ENCODE measurements around the gene SLC39A11.
"Not testable (repeated sequence)": the region's sequence is repeated elsewhere in the genome, so short reads cannot be mapped to it uniquely, and the experiment has no call there.

SLC39A11 gene

DNA sequence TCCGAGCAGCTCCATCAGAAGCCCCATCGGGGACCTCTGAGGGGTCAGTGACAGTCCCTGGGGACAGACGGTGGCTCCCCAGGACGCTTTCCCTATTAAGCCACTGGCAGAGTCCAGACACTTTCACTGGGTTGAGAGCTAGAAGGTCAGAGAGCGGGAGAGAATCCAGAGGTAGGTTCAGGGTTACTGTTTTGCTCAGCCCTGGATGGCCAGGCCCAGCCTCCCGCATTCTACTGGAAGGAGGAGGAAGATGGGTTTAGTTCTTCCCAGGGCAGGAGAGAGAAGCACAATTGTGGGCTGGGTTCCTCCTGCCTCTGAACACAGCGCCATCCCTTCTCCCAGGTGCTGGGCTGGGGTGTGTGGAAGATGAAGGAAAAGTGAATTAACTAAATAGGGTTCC lies 452.8 kb downstream of the SLC39A11 start:
- H3K27me3 ChIP-seq (ENCODE audit: insufficient read depth, low read length): no peaks in the 10 kb centered on the region
- no peaks in the 10 kb centered on the region for H3K36me3 ChIP-seq (ENCODE audit: insufficient read depth, low read length)
- H3K4me3 ChIP-seq (ENCODE audit: low read length): no peak overlapping the region
- H3K9me3 ChIP-seq (ENCODE audit: low read length): no peaks in the 10 kb centered on the region
- no peaks in the 10 kb centered on the region for H3K4me1 ChIP-seq (ENCODE audit: insufficient read depth, low read length)
- H2AFZ ChIP-seq (ENCODE audit: low read depth, low read length): no peak overlapping the region

DNA sequence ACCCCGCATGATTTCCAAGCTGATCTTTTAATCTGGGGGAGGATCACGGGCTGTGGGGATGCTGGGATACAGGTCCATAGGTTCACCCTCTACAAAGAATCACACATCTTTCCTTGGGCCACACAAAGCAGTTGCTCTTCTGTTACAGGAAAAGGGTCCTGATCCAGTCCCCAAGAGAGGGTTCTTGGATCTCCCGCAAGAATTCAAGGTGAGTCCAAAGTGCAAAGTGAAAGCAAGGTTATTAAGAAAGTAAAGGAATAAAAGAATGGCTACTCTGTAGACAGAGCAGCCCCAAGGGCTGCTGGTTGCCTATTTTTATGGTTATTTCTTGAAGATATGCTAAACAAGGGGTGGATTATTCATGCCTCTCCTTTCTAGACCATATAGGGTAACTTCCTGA lies 453.6 kb downstream of the SLC39A11 start:
- H2AFZ ChIP-seq (ENCODE audit: low read depth, low read length); H3K27me3 ChIP-seq (ENCODE audit: insufficient read depth, low read length); H3K4me1 ChIP-seq (ENCODE audit: insufficient read depth, low read length); H3K9me3 ChIP-seq (ENCODE audit: low read length); H3K36me3 ChIP-seq (ENCODE audit: insufficient read depth, low read length); H3K4me3 ChIP-seq (ENCODE audit: low read length): not testable (repeated sequence)

GRCh38 chr17:72635034-72635635 lies 457.4 kb downstream of the SLC39A11 start:
- Histone ChIP-seq H3K27me3 (ENCODE audit: insufficient read depth, low read length) (no peaks in the 10 kb centered on the region), H3K4me1 (ENCODE audit: insufficient read depth, low read length) (peaks cover 2% of the 10 kb centered on the region)

GRCh38 chr17:72634621-72635020 lies 457.9 kb downstream of the SLC39A11 start:
- Histone ChIP-seq H3K4me3 (ENCODE audit: low read length) (no peak overlapping the region), H3K27me3 (ENCODE audit: insufficient read depth, low read length) (no peaks in the 10 kb centered on the region), H3K9me3 (ENCODE audit: low read length) (no peaks in the 10 kb centered on the region), H3K36me3 (ENCODE audit: insufficient read depth, low read length) (no peaks in the 10 kb centered on the region), H2AFZ (ENCODE audit: low read depth, low read length) (no peak overlapping the region), H3K4me1 (ENCODE audit: insufficient read depth, low read length) (peaks cover 2% of the 10 kb centered on the region)

More at GRCh38 chr17:72635034-72635635, 457.4 kb downstream of the SLC39A11 start:
- Histone ChIP-seq H3K9me3 (ENCODE audit: low read length) (no peaks in the 10 kb centered on the region), H3K4me3 (ENCODE audit: low read length) (no peak overlapping the region), H3K36me3 (ENCODE audit: insufficient read depth, low read length) (no peaks in the 10 kb centered on the region), H2AFZ (ENCODE audit: low read depth, low read length) (no peak overlapping the region)

- no peak overlapping the region for H3K4me3 ChIP-seq (ENCODE audit: low read length)
- H3K27me3 ChIP-seq (ENCODE audit: insufficient read depth, low read length): no peaks in the 10 kb centered on the region
- peaks cover 2% of the 10 kb centered on the region for H3K4me1 ChIP-seq (ENCODE audit: insufficient read depth, low read length)
- H3K36me3 ChIP-seq (ENCODE audit: insufficient read depth, low read length): no peaks in the 10 kb centered on the region
- H2AFZ ChIP-seq (ENCODE audit: low read depth, low read length): no peak overlapping the region
- peaks cover 1% of the 10 kb centered on the region for H3K9me3 ChIP-seq (ENCODE audit: low read length)
Measured at GRCh38 chr17:72631949-72632684, 460.4 kb downstream of the SLC39A11 start.

- H3K4me1 ChIP-seq (ENCODE audit: insufficient read depth, low read length): peaks cover 2% of the 10 kb centered on the region
- no peak overlapping the region for H2AFZ ChIP-seq (ENCODE audit: low read depth, low read length)
- no peaks in the 10 kb centered on the region for H3K27me3 ChIP-seq (ENCODE audit: insufficient read depth, low read length)
- H3K4me3 ChIP-seq (ENCODE audit: low read length): no peak overlapping the region
- peaks cover 1% of the 10 kb centered on the region for H3K9me3 ChIP-seq (ENCODE audit: low read length)
- no peaks in the 10 kb centered on the region for H3K36me3 ChIP-seq (ENCODE audit: insufficient read depth, low read length)
Measured at GRCh38 chr17:72631568-72631948, 460.9 kb downstream of the SLC39A11 start.

- H3K27me3 ChIP-seq (ENCODE audit: insufficient read depth, low read length): peaks cover 15% of the 10 kb centered on the region
Measured at GRCh38 chr17:72624652-72625051, 467.8 kb downstream of the SLC39A11 start.

GRCh38 chr17:72624226-72624625 lies 468.3 kb downstream of the SLC39A11 start:
- peaks cover 1% of the 10 kb centered on the region for H3K9me3 ChIP-seq (ENCODE audit: low read length)
- no peaks in the 10 kb centered on the region for H3K4me1 ChIP-seq (ENCODE audit: insufficient read depth, low read length)
- no peaks in the 10 kb centered on the region for H3K36me3 ChIP-seq (ENCODE audit: insufficient read depth, low read length)
- H2AFZ ChIP-seq (ENCODE audit: low read depth, low read length): no peak overlapping the region
- peaks cover 15% of the 10 kb centered on the region for H3K27me3 ChIP-seq (ENCODE audit: insufficient read depth, low read length)
- no peak overlapping the region for H3K4me3 ChIP-seq (ENCODE audit: low read length)

More at GRCh38 chr17:72624652-72625051, 467.8 kb downstream of the SLC39A11 start:
- no peak overlapping the region for H3K4me3 ChIP-seq (ENCODE audit: low read length)
- no peak overlapping the region for H2AFZ ChIP-seq (ENCODE audit: low read depth, low read length)
- H3K4me1 ChIP-seq (ENCODE audit: insufficient read depth, low read length): no peaks in the 10 kb centered on the region
- peaks cover 1% of the 10 kb centered on the region for H3K9me3 ChIP-seq (ENCODE audit: low read length)
- no peaks in the 10 kb centered on the region for H3K36me3 ChIP-seq (ENCODE audit: insufficient read depth, low read length)

DNA sequence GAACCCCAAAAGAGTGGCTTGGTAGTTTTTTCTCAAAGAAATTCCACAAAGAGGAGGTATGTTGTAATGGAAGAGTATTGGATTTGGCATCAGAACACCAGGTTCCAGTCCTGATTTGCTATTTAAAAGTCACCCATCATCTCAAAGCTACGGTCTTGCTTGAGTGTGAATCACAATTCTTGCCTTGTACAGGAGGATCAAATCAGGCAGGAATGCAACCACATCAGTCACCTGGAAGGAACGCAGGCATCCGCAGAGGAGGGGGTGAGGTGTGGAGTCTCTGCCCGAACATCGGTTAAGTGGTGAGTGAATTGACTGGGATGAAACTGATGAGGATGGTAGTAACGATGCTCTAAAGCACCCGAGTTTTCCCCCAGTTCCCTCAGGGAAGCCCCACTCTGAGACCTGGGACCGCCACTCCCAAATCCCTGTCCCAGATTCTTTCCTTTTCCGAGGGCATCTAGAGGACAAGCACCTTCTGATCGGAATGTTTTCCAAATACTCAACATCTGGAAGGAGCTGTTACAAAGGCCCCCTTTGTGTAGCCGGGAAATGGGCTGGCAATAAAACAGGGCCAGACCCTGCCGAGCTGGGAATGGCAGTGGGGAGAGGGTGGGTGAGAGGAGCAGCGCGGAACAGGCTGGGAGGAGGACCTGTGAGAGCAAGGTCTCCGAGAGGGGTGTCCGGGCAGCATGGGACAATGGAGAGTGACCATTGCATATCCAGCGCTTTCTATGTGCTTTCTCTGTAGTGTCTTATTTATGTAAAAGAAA lies 469.6 kb downstream of the SLC39A11 start:
- Histone ChIP-seq H3K9me3 (ENCODE audit: low read length) (peaks cover 1% of the 10 kb centered on the region), H3K27me3 (ENCODE audit: insufficient read depth, low read length) (peaks cover 15% of the 10 kb centered on the region), H3K36me3 (ENCODE audit: insufficient read depth, low read length) (no peaks in the 10 kb centered on the region), H2AFZ (ENCODE audit: low read depth, low read length) (no peak overlapping the region), H3K4me3 (ENCODE audit: low read length) (no peak overlapping the region), H3K4me1 (ENCODE audit: insufficient read depth, low read length) (no peaks in the 10 kb centered on the region)

- H3K27me3 ChIP-seq (ENCODE audit: insufficient read depth, low read length): peaks cover 19% of the 10 kb centered on the region
- H3K4me1 ChIP-seq (ENCODE audit: insufficient read depth, low read length): peaks cover 6% of the 10 kb centered on the region
- no peak overlapping the region for H3K4me3 ChIP-seq (ENCODE audit: low read length)
- no peaks in the 10 kb centered on the region for H3K36me3 ChIP-seq (ENCODE audit: insufficient read depth, low read length)
- no peaks in the 10 kb centered on the region for H3K9me3 ChIP-seq (ENCODE audit: low read length)
- no peak overlapping the region for H2AFZ ChIP-seq (ENCODE audit: low read depth, low read length)
Measured at GRCh38 chr17:72619976-72620650, 472.4 kb downstream of the SLC39A11 start.

- Histone ChIP-seq H3K27me3 (ENCODE audit: insufficient read depth, low read length) (peaks cover 27% of the 10 kb centered on the region), H3K9me3 (ENCODE audit: low read length) (no peaks in the 10 kb centered on the region), H3K36me3 (ENCODE audit: insufficient read depth, low read length) (no peaks in the 10 kb centered on the region), H2AFZ (ENCODE audit: low read depth, low read length) (no peak overlapping the region), H3K4me1 (ENCODE audit: insufficient read depth, low read length) (peaks cover 9% of the 10 kb centered on the region), H3K4me3 (ENCODE audit: low read length) (no peak overlapping the region)
Measured at GRCh38 chr17:72618001-72618509, 474.4 kb downstream of the SLC39A11 start.

DNA sequence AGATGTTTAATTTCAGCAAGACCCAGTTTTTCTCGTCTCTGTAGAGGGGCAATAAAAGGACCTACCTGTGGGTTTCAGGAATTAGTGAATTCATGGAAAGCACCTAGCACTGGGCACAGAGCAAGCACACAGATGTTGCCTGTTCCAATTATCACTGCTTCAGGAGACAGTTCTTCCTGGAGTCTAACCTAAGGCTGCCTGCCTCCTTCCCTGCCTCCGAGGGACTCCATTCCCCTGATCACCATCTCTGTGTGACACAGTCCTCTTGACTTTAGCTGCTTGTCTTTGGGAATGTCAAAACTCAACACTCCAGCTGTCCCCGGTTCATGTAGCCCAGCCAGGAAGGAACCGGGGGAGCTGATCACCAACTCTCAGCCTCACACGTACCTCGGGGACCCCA lies 474.9 kb downstream of the SLC39A11 start:
- Histone ChIP-seq H3K36me3 (ENCODE audit: insufficient read depth, low read length) (no peaks in the 10 kb centered on the region), H3K4me1 (ENCODE audit: insufficient read depth, low read length) (peaks cover 9% of the 10 kb centered on the region), H3K27me3 (ENCODE audit: insufficient read depth, low read length) (peaks cover 25% of the 10 kb centered on the region), H3K9me3 (ENCODE audit: low read length) (no peaks in the 10 kb centered on the region), H2AFZ (ENCODE audit: low read depth, low read length) (no peak overlapping the region), H3K4me3 (ENCODE audit: low read length) (no peak overlapping the region)

DNA sequence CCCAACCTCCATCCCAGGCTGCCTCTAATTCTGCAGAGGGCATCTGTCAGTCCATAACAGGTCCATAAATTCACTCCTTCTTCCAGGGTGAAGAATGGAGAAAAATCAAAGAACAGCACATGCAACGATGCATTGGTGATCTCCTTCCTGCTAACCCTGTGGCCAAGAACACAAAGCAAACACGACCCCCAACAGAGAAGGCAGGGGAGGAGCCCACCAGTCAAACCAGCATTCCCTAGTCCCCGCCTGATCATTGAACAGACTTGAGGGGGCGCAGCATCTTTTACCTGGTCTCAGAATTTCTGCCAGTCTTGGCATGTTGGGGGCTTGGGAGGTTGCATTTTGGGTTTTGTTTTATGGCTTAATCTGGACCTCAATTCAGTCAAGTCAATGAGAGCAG lies 476.0 kb downstream of the SLC39A11 start:
- no peak overlapping the region for H3K4me3 ChIP-seq (ENCODE audit: low read length)
- H3K27me3 ChIP-seq (ENCODE audit: insufficient read depth, low read length): peaks cover 23% of the 10 kb centered on the region
- no peaks in the 10 kb centered on the region for H3K36me3 ChIP-seq (ENCODE audit: insufficient read depth, low read length)
- peaks cover 9% of the 10 kb centered on the region for H3K4me1 ChIP-seq (ENCODE audit: insufficient read depth, low read length)
- no peak overlapping the region for H2AFZ ChIP-seq (ENCODE audit: low read depth, low read length)
- no peaks in the 10 kb centered on the region for H3K9me3 ChIP-seq (ENCODE audit: low read length)

All from neuron (in vitro differentiated cells).